ENCODE data around the gene MRPL53. TPM values are rescaled to one million over a fixed set of nuclear protein-coding genes. Genes with fewer than 3 reads are reported as not detected.

MRPL53 gene
- total and polyA plus RNA-seq, 2 of the 13 experiments (the other 11 are each of a cell fraction or from before 2014, with no cell fraction given), result 34.3 to 51.9 TPM

GRCh38 chr2:74482801-74483674 lies 10.6 kb upstream of the MRPL53 start, which contains the start of the genes CCDC142 and TTC31 (continued):
- peak; percentile 4; the same call in 1 of the 2 replicates for TF ChIP-seq MLX (CRISPR knock-in tag; IDR thresholded peaks at IDR 0.05)
- TF ChIP-seq EP300 (IDR thresholded peaks at IDR 0.05; ENCODE audit: low read depth in 2 of 2, low read length in 2 of 2), result 0 out of 4 replicates have a peak, but pooled peaks of 1 of the 2 experiments have one; percentile 31
- 0 out of 2 replicates have a peak, but pooled peaks have one; percentile 30 for TF ChIP-seq EP300 (CRISPR knock-in tag; IDR thresholded peaks at IDR 0.05; ENCODE audit: borderline replicate concordance)
- TF ChIP-seq AHR (CRISPR knock-in tag; IDR thresholded peaks at IDR 0.05), result no peak; the same call in 1 of the 2 replicates
- TF ChIP-seq ZBTB46 (CRISPR knock-in tag; IDR thresholded peaks at IDR 0.05; ENCODE audit: borderline replicate concordance), result no peak; the same call in 1 of the 2 replicates
- no peak for TF ChIP-seq KLF9 (CRISPR knock-in tag; IDR thresholded peaks at IDR 0.05; ENCODE audit: low read depth)
- peak; percentile 90 for TF ChIP-seq IKZF5 (CRISPR knock-in tag; IDR thresholded peaks at IDR 0.05)
- peak; percentile 58; the same call in 1 of the 2 replicates for TF ChIP-seq ZNF766 (CRISPR knock-in tag; IDR thresholded peaks at IDR 0.05; ENCODE audit: borderline replicate concordance)
- TF ChIP-seq ZNF563 (CRISPR knock-in tag; IDR thresholded peaks at IDR 0.05), result peak; percentile 80
- peak; percentile 89 for TF ChIP-seq SMC3 (IDR thresholded peaks at IDR 0.05; ENCODE audit: low read length)
- TF ChIP-seq PAWR (CRISPR knock-in tag; IDR thresholded peaks at IDR 0.05; ENCODE audit: borderline replicate concordance), result no peak
- no peak for TF ChIP-seq SETDB1 (CRISPR knock-in tag; IDR thresholded peaks at IDR 0.05; ENCODE audit: borderline replicate concordance)
- TF ChIP-seq E2F5 (CRISPR knock-in tag; conservative IDR thresholded peaks at IDR 0.05), result no peak
- no peak for TF ChIP-seq PLSCR1 (CRISPR knock-in tag; IDR thresholded peaks at IDR 0.05; ENCODE audit: borderline replicate concordance)
- TF ChIP-seq ZNF331 (CRISPR knock-in tag; IDR thresholded peaks at IDR 0.05), result peak; percentile 20
- peak; percentile 76 for TF ChIP-seq RFXANK (CRISPR knock-in tag; IDR thresholded peaks at IDR 0.05)
- peak in 1 of 2 experiments; percentile 62; a peak in 1 of 4 replicates for TF ChIP-seq REST (IDR thresholded peaks at IDR 0.05; ENCODE audit: borderline replicate concordance in 1 of 2, low read depth in 1 of 2, low read length in 2 of 2)
- no peak for TF ChIP-seq ETV5 (CRISPR knock-in tag; IDR thresholded peaks at IDR 0.05; ENCODE audit: borderline replicate concordance)
- TF ChIP-seq CBX1 (IDR thresholded peaks at IDR 0.05; ENCODE audit: low read depth), result peak; percentile 88
- no peak for TF ChIP-seq FOXP1 (IDR thresholded peaks at IDR 0.05)
- 0 out of 2 replicates have a peak, but pooled peaks have one; percentile 4 for TF ChIP-seq FOXP1 (CRISPR knock-in tag; IDR thresholded peaks at IDR 0.05)

Measured in HepG2 (cell line).